ENCODE measurements around the gene XRN1.

The XRN1 gene

GRCh38 chr3:142359367-142359766 is 88.5 kb downstream of the XRN1 start:
- H4K20me1 ChIP-seq (ENCODE audit: insufficient read depth, low read length, poor library complexity, severe bottlenecking) = no peaks in the 10 kb centered on the region
- no peaks in the 10 kb centered on the region for H3K27me3 ChIP-seq (ENCODE audit: insufficient read depth, low read length, poor library complexity, severe bottlenecking)
- H3K36me3 ChIP-seq (ENCODE audit: insufficient read depth, low read length) = peaks cover 69% of the 10 kb centered on the region
- H3F3A ChIP-seq (ENCODE audit: low read depth) = no peaks in the 10 kb centered on the region
- no peak overlapping the region for H3K9ac ChIP-seq (ENCODE audit: low read depth, low read length, poor library complexity, severe bottlenecking)
- no peak overlapping the region for H3K4me3 ChIP-seq (ENCODE audit: low read length, poor library complexity, severe bottlenecking)
- H3K9me2 ChIP-seq (replicated peaks; ENCODE audit: low read depth, low read length) = no peaks in the 10 kb centered on the region
- no peak overlapping the region for H2AFZ ChIP-seq (ENCODE audit: low read length)
- H3K4me2 ChIP-seq (ENCODE audit: low read depth, low read length, poor library complexity, severe bottlenecking) = no peak overlapping the region
- no peaks in the 10 kb centered on the region for H3K79me2 ChIP-seq (ENCODE audit: insufficient read depth, low read length)
- no peak for TF ChIP-seq CTCF (conservative IDR thresholded peaks at IDR 0.05; ENCODE audit: low read length)
- TF ChIP-seq EZH2phosphoT487 (IDR thresholded peaks at IDR 0.05; ENCODE audit: borderline replicate concordance) = no peak
- H3K4me1 ChIP-seq (ENCODE audit: insufficient read depth, low read length, poor library complexity, severe bottlenecking) = no peaks in the 10 kb centered on the region
- no peaks in the 10 kb centered on the region for H3K9me3 ChIP-seq (ENCODE audit: insufficient read depth, low read depth, low read length)

- H3K9me3 ChIP-seq (ENCODE audit: insufficient read depth, low read depth, low read length) = no peaks in the 10 kb centered on the region
- H3K79me2 ChIP-seq (ENCODE audit: insufficient read depth, low read length) = no peaks in the 10 kb centered on the region
- H3K9ac ChIP-seq (ENCODE audit: low read depth, low read length, poor library complexity, severe bottlenecking) = no peak overlapping the region
- TF ChIP-seq EZH2phosphoT487 (IDR thresholded peaks at IDR 0.05; ENCODE audit: borderline replicate concordance) (no peak), CTCF (conservative IDR thresholded peaks at IDR 0.05; ENCODE audit: low read length) (no peak)
- peaks cover 67% of the 10 kb centered on the region for H3K36me3 ChIP-seq (ENCODE audit: insufficient read depth, low read length)
- no peak overlapping the region for H3K4me3 ChIP-seq (ENCODE audit: low read length, poor library complexity, severe bottlenecking)
- H3K27me3 ChIP-seq (ENCODE audit: insufficient read depth, low read length, poor library complexity, severe bottlenecking) = no peaks in the 10 kb centered on the region
- no peak overlapping the region for H3K4me2 ChIP-seq (ENCODE audit: low read depth, low read length, poor library complexity, severe bottlenecking)
- H3K9me2 ChIP-seq (replicated peaks; ENCODE audit: low read depth, low read length) = no peaks in the 10 kb centered on the region
- H3K4me1 ChIP-seq (ENCODE audit: insufficient read depth, low read length, poor library complexity, severe bottlenecking) = no peaks in the 10 kb centered on the region
- no peak overlapping the region for H2AFZ ChIP-seq (ENCODE audit: low read length)
- no peaks in the 10 kb centered on the region for H4K20me1 ChIP-seq (ENCODE audit: insufficient read depth, low read length, poor library complexity, severe bottlenecking)
- H3F3A ChIP-seq (ENCODE audit: low read depth) = no peaks in the 10 kb centered on the region
Measured at GRCh38 chr3:142356818-142357217, 91.0 kb downstream of the XRN1 start.

GRCh38 chr3:142355692-142356091 is 92.1 kb downstream of the XRN1 start:
- Histone ChIP-seq H3F3A (ENCODE audit: low read depth) (no peaks in the 10 kb centered on the region), H3K9me3 (ENCODE audit: insufficient read depth, low read depth, low read length) (no peaks in the 10 kb centered on the region), H3K4me3 (ENCODE audit: low read length, poor library complexity, severe bottlenecking) (no peak overlapping the region), H3K79me2 (ENCODE audit: insufficient read depth, low read length) (no peaks in the 10 kb centered on the region), H4K20me1 (ENCODE audit: insufficient read depth, low read length, poor library complexity, severe bottlenecking) (no peaks in the 10 kb centered on the region), H3K4me1 (ENCODE audit: insufficient read depth, low read length, poor library complexity, severe bottlenecking) (no peaks in the 10 kb centered on the region), H3K9ac (ENCODE audit: low read depth, low read length, poor library complexity, severe bottlenecking) (no peak overlapping the region), H3K27me3 (ENCODE audit: insufficient read depth, low read length, poor library complexity, severe bottlenecking) (no peaks in the 10 kb centered on the region), H3K36me3 (ENCODE audit: insufficient read depth, low read length) (peaks cover 60% of the 10 kb centered on the region), H3K4me2 (ENCODE audit: low read depth, low read length, poor library complexity, severe bottlenecking) (no peak overlapping the region), H2AFZ (ENCODE audit: low read length) (no peak overlapping the region), H3K9me2 (replicated peaks; ENCODE audit: low read depth, low read length) (no peaks in the 10 kb centered on the region)
- TF ChIP-seq EZH2phosphoT487 (IDR thresholded peaks at IDR 0.05; ENCODE audit: borderline replicate concordance) (no peak), CTCF (conservative IDR thresholded peaks at IDR 0.05; ENCODE audit: low read length) (no peak)

All from Loucy (cell line).